Measurements from ENCODE around the gene FDXACB1.

DNA sequence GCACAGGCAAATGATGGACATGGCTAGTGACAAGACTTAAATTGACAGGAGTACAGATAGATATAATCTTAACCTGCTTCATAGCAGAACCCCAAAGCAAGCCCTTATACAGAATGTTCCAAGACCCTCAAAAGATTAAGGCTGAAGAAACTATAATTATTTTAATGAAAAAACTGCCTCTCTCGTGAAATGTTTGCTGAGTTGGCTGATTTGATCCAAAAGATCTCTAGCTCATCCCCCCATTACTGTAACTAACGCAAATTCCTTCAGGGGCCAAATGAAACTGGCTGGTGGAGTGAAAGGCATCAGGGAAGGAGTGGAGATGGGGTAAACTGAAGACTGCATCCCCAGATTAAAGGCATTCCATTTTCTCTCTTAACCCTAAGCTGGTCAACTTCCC is 26.9 kb downstream of the FDXACB1 start:
- no peak for TF ChIP-seq EZH2 (optimal IDR thresholded peaks at IDR 0.05; ENCODE audit: low read depth, low read length)
- no peak for TF ChIP-seq CTCF (IDR thresholded peaks at IDR 0.05; ENCODE audit: low read length)
- TF ChIP-seq EZH2phosphoT487 (IDR thresholded peaks at IDR 0.05; ENCODE audit: low read length) = no peak
